Measurements from ENCODE around the gene SLC9A3.
"Not testable (repeated sequence)": the region's sequence is repeated elsewhere in the genome, so short reads cannot be mapped to it uniquely, and the experiment has no call there.

SLC9A3 gene

GRCh38 chr5:524973-525761 is 918 bp upstream of the SLC9A3 start:
- no peak for DNase-seq

- no peak for DNase-seq
Measured at GRCh38 chr5:523441-524222, 617 bp downstream of the SLC9A3 start.

- no peak for DNase-seq
Measured at GRCh38 chr5:522899-523440, 1.3 kb downstream of the SLC9A3 start.

GRCh38 chr5:522116-522515 is 2.1 kb downstream of the SLC9A3 start:
- no peak for DNase-seq

GRCh38 chr5:521680-522079 is 2.6 kb downstream of the SLC9A3 start:
- no peak for DNase-seq

- DNase-seq: no peak
Measured at GRCh38 chr5:520850-521226, 3.4 kb downstream of the SLC9A3 start.

GRCh38 chr5:520196-520849 is 3.9 kb downstream of the SLC9A3 start:
- DNase-seq: no peak

- no peak for DNase-seq
Measured at GRCh38 chr5:518721-519120, 5.5 kb downstream of the SLC9A3 start.

GRCh38 chr5:517535-518100 is 6.6 kb downstream of the SLC9A3 start:
- DNase-seq: no peak

GRCh38 chr5:516980-517379 is 7.3 kb downstream of the SLC9A3 start:
- DNase-seq: no peak

GRCh38 chr5:516338-516925 is 7.8 kb downstream of the SLC9A3 start:
- no peak for DNase-seq

GRCh38 chr5:515273-515836 is 8.9 kb downstream of the SLC9A3 start:
- DNase-seq: no peak

GRCh38 chr5:514673-515072 is 9.6 kb downstream of the SLC9A3 start:
- no peak for DNase-seq

GRCh38 chr5:514101-514485 is 10.2 kb downstream of the SLC9A3 start:
- no peak for DNase-seq

GRCh38 chr5:513216-514100 is 10.8 kb downstream of the SLC9A3 start:
- DNase-seq: no peak

GRCh38 chr5:511476-511875 is 12.8 kb downstream of the SLC9A3 start:
- no peak for DNase-seq

GRCh38 chr5:510521-510920 is 13.7 kb downstream of the SLC9A3 start:
- no peak for DNase-seq

GRCh38 chr5:509611-510185 is 14.6 kb downstream of the SLC9A3 start:
- no peak for DNase-seq

- not testable (repeated sequence) for DNase-seq
Measured at GRCh38 chr5:507986-508575, 16.2 kb downstream of the SLC9A3 start.

- DNase-seq: no peak
Measured at GRCh38 chr5:505951-506525, 18.2 kb downstream of the SLC9A3 start.
